HG03442 (cell line): ENCODE results near the gene LSM5.
"Not testable (repeated sequence)": the region's sequence is repeated elsewhere in the genome, so short reads cannot be mapped to it uniquely, and the experiment has no call there.

ENCODE experiments used
- ATAC-seq: cut with Tn5 transposase; IDR thresholded peaks from one replicate; pipeline ENCODE4 v1.9.1; 2021; ENCODE audit warnings: mild to moderate bottlenecking, moderate library complexity; ENCODE audit not compliant: unreplicated experiment

Gene LSM5

GRCh38 chr7:32506266-32507054 lies 16.3 kb upstream of the LSM5 start:
- ATAC-seq, result peak; percentile 70

GRCh38 chr7:32502728-32503127 lies 12.5 kb upstream of the LSM5 start:
- no peak for ATAC-seq

- ATAC-seq, result no peak
These were observed 11.3 kb upstream of the LSM5 start for GRCh38 chr7:32501522-32501921.

- ATAC-seq, result peak; percentile 80
These were observed 10.8 kb upstream of the LSM5 start for GRCh38 chr7:32500922-32501341.

GRCh38 chr7:32500216-32500615 lies 10.0 kb upstream of the LSM5 start:
- ATAC-seq, result not testable (repeated sequence)

- ATAC-seq, result not testable (repeated sequence)
These were observed 9.6 kb upstream of the LSM5 start for GRCh38 chr7:32499755-32500154.

GRCh38 chr7:32496052-32496813 lies 6.1 kb upstream of the LSM5 start:
- ATAC-seq, result no peak

GRCh38 chr7:32495298-32496051 lies 5.3 kb upstream of the LSM5 start, which contains the start of gene AVL9:
AVL9 (plus strand) TSS chr7:32495489; CDS start chr7:32495710, 221 bp downstream.
- peak; percentile 93 for ATAC-seq

- peak; percentile 4 for ATAC-seq
These were observed 4.7 kb upstream of the LSM5 start for GRCh38 chr7:32494946-32495297.

GRCh38 chr7:32489788-32490126 lies 423 bp downstream of the LSM5 start:
- peak; percentile 16 for ATAC-seq

- ATAC-seq, result no peak
These were observed 8.3 kb downstream of the LSM5 start for GRCh38 chr7:32481921-32482320.

GRCh38 chr7:32481176-32481575 lies 9.0 kb downstream of the LSM5 start:
- no peak for ATAC-seq

GRCh38 chr7:32479574-32480200 lies 10.5 kb downstream of the LSM5 start:
- no peak for ATAC-seq

- no peak for ATAC-seq
These were observed 12.6 kb downstream of the LSM5 start for GRCh38 chr7:32477649-32477980.

- no peak for ATAC-seq
These were observed 13.1 kb downstream of the LSM5 start for GRCh38 chr7:32476816-32477648.

- no peak for ATAC-seq
These were observed 16.2 kb downstream of the LSM5 start for GRCh38 chr7:32474008-32474407.

- no peak for ATAC-seq
These were observed 18.2 kb downstream of the LSM5 start for GRCh38 chr7:32472015-32472414.

GRCh38 chr7:32470871-32471270 lies 19.3 kb downstream of the LSM5 start:
- no peak for ATAC-seq

- not testable (repeated sequence) for ATAC-seq
These were observed 20.2 kb downstream of the LSM5 start for GRCh38 chr7:32470004-32470403.
